Measurements from ENCODE around the gene MYLK. TPM values are rescaled to one million over a fixed set of nuclear protein-coding genes. Genes with fewer than 3 reads are reported as not detected.

Gene MYLK
- total RNA-seq, 1 donor from 2014 or later: 11.1 TPM

- Histone ChIP-seq H3K27ac (replicated peaks) (no peak overlapping the region), H3K9me3 (replicated peaks) (peaks cover 16% of the 10 kb centered on the region), H3K4me3 (no peak overlapping the region), H3K36me3 (no peaks in the 10 kb centered on the region), H3K4me1 (peaks cover 23% of the 10 kb centered on the region), H3K27me3 (ENCODE audit: low read depth) (no peaks in the 10 kb centered on the region)
- intact Hi-C loops (cut with micrococcal nuclease): no loop called here
- TF ChIP-seq, protein P1, sequence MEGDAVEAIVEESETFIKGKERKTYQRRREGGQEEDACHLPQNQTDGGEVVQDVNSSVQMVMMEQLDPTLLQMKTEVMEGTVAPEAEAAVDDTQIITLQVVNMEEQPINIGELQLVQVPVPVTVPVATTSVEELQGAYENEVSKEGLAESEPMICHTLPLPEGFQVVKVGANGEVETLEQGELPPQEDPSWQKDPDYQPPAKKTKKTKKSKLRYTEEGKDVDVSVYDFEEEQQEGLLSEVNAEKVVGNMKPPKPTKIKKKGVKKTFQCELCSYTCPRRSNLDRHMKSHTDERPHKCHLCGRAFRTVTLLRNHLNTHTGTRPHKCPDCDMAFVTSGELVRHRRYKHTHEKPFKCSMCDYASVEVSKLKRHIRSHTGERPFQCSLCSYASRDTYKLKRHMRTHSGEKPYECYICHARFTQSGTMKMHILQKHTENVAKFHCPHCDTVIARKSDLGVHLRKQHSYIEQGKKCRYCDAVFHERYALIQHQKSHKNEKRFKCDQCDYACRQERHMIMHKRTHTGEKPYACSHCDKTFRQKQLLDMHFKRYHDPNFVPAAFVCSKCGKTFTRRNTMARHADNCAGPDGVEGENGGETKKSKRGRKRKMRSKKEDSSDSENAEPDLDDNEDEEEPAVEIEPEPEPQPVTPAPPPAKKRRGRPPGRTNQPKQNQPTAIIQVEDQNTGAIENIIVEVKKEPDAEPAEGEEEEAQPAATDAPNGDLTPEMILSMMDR (IDR thresholded peaks at IDR 0.05; ENCODE audit: borderline replicate concordance): no peak
- no peak for DNase-seq
These were observed 65.7 kb downstream of the MYLK start for GRCh38 chr3:123818324-123818920.

DNA sequence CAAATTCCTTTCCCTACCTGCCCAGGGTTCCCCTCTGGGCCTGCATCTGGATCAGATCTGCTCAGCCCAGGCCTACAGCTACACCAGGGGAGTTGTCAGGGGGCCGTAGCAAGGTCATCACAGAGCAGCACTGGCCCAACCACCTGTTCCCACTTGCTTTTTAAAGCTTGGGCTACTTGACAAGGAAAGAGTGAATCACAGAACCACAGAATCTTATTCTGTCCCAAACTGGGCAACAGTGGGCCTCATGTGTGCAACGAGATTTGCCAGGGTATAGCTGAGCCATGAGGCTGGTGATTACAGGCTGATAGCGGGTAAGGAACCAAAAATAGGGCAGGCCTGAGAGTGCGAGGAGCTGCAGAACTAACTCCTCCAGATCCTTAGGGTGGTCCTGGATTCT lies 66.7 kb downstream of the MYLK start:
- no peak for DNase-seq
- peaks cover 9% of the 10 kb centered on the region for H3K9me3 ChIP-seq (replicated peaks)
- no peak overlapping the region for H3K27ac ChIP-seq (replicated peaks)
- TF ChIP-seq, protein P1 (IDR thresholded peaks at IDR 0.05; ENCODE audit: borderline replicate concordance): no peak
- no peaks in the 10 kb centered on the region for H3K36me3 ChIP-seq
- intact Hi-C loops (cut with micrococcal nuclease): no loop called here
- no peaks in the 10 kb centered on the region for H3K27me3 ChIP-seq (ENCODE audit: low read depth)
- peaks cover 23% of the 10 kb centered on the region for H3K4me1 ChIP-seq
- H3K4me3 ChIP-seq: no peak overlapping the region

DNA sequence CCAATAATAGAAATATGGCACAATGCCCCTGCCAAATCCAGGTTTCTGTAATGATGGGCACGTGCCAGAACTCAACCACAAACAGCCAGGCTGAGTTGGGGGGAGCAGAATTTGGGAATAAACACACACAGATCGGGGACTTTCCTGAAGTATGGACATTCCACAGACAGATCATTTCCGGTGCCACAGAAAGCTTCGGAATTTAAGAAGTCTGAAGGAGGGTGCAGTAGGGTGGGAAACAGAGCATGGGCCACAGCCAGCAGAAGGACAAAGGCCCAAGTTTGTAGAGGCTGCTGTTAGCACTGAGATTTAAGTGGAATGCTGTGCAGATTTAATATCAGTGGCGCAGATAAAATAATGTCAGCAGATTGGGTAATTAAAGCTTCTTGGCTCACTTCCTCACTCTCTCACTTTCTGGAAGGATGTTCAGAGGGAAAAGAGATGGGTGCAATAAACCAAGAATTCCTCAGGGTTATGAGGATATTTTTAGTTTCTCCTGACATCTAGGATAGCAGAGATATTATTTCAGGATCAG lies 67.4 kb downstream of the MYLK start:
- H3K36me3 ChIP-seq: no peaks in the 10 kb centered on the region
- no peaks in the 10 kb centered on the region for H3K27me3 ChIP-seq (ENCODE audit: low read depth)
- intact Hi-C loops (cut with micrococcal nuclease): no loop called here
- H3K9me3 ChIP-seq (replicated peaks): peaks cover 2% of the 10 kb centered on the region
- TF ChIP-seq, protein P1 (IDR thresholded peaks at IDR 0.05; ENCODE audit: borderline replicate concordance): no peak
- no peak overlapping the region for H3K4me3 ChIP-seq
- no peak overlapping the region for H3K27ac ChIP-seq (replicated peaks)
- DNase-seq: no peak
- peaks cover 23% of the 10 kb centered on the region for H3K4me1 ChIP-seq

GRCh38 chr3:123815981-123816380 lies 68.2 kb downstream of the MYLK start:
- peaks cover 23% of the 10 kb centered on the region for H3K4me1 ChIP-seq
- TF ChIP-seq, protein P1 (IDR thresholded peaks at IDR 0.05; ENCODE audit: borderline replicate concordance): no peak
- H3K36me3 ChIP-seq: no peaks in the 10 kb centered on the region
- intact Hi-C loops (cut with micrococcal nuclease): no loop called here
- no peaks in the 10 kb centered on the region for H3K27me3 ChIP-seq (ENCODE audit: low read depth)
- no peaks in the 10 kb centered on the region for H3K9me3 ChIP-seq (replicated peaks)
- H3K4me3 ChIP-seq: no peak overlapping the region
- no peak for DNase-seq
- no peak overlapping the region for H3K27ac ChIP-seq (replicated peaks)

DNA sequence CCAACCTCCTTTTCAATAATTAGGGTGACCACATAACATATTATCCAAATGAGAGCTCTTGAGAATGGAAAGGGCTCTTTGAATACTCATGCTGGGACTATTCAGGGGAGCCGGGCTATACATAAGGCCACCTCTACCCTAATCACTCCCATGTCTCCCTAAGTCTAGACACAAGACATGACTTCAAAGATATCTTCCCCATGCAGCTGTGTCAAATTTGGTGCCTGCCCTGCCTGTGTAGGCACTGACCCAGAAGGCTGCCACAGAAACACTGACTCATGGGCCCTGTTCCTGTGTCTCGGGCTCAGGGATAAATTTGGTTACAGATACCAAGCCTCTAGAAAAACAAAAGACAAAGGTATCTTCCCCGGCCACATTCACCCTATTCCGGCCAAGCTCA lies 70.3 kb downstream of the MYLK start:
- intact Hi-C loops (cut with micrococcal nuclease): no loop called here
- H3K9me3 ChIP-seq (replicated peaks): no peaks in the 10 kb centered on the region
- H3K36me3 ChIP-seq: no peaks in the 10 kb centered on the region
- DNase-seq: no peak
- no peak overlapping the region for H3K27ac ChIP-seq (replicated peaks)
- peaks cover 23% of the 10 kb centered on the region for H3K4me1 ChIP-seq
- TF ChIP-seq, protein P1 (IDR thresholded peaks at IDR 0.05; ENCODE audit: borderline replicate concordance): no peak
- no peak overlapping the region for H3K4me3 ChIP-seq
- no peaks in the 10 kb centered on the region for H3K27me3 ChIP-seq (ENCODE audit: low read depth)

Data from left ventricle myocardium inferior (tissue), 1 donor.